Left colon (tissue), 2 donors: ENCODE data around the gene ARHGEF19. TPM values are rescaled to one million over a fixed set of nuclear protein-coding genes. Genes with fewer than 3 reads are reported as not detected.
"Not testable (repeated sequence)": the region's sequence is repeated elsewhere in the genome, so short reads cannot be mapped to it uniquely, and the experiment has no call there.

ENCODE experiments used
- ATAC-seq: fragments of 200-7000 bp; cut with Tn5 transposase; one replicate; pipeline ENCODE4 v1.9.1; 2020; ENCODE audit warnings: mild to moderate bottlenecking, moderate library complexity
- DNase-seq, 2 donors: peaks; one replicate each; pipeline ENCODE4 v3.0.0-alpha.2; 2020
- intact Hi-C, 2 donors: fragments of 100-400 bp; cut with DNase I in 1 of 2; cut with micrococcal nuclease in 1 of 2; formaldehyde crosslinking; loops; one replicate each; pipeline versions ENCODE4 v1.11.2 to v1.14.0; 2022; cut with DNase I, micrococcal nuclease
- total RNA-seq, 2 donors: library from RNA; stranded (reverse); fragmentation: NEBNext Ultra II Directional; extraction: Animal tissue kit (Norgen Biotek cat#: 25700); gene quantifications; one replicate each; pipeline ENCODE4 v1.2.1, GENCODE V29; 2021
- donor health status: DM: no; HTN: no; CAD: no.
- donor health status: DM: yes; HTN: yes; CAD: no.

The ARHGEF19 gene
- total RNA-seq, 2 donors from 2014 or later = 8.0 to 10.6 TPM

DNA sequence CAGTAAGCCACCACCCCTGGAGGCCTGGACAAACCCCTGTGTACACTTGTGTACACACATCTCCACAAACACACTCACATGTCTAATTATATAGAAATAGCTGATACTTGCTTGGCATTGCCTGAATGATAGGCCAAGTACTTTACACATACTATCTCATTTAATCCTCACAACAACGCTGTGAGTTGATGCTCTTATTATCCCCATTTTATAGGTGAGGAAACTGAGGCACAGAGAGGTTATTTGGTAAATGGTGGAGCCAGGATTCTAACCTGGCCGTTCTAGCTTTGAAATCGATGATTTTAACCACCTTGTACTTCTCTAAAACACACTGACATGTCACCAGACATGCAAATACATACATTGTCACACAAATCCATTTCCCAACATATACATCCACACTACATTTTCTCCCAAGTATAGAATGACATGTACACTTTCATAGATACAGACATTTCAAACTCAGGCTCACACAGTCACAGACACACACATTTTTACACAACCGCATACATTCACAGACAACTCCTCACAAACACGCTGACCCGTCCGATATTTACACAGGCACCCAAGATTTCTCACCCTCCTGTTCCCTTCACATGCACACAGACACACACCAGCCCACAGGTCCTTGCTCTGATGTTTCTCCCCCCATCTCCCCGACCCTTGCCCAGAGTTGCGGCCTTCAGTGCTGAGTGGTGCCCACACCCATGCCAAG, 3.2 kb downstream of the ARHGEF19 start:
- DNase-seq = no peak
- intact Hi-C loops = no loop called here
- ATAC-seq = no peak

GRCh38 chr1:16208270-16208987, 4.0 kb downstream of the ARHGEF19 start:
- no peak for ATAC-seq
- intact Hi-C loops = no loop called here

GRCh38 chr1:16207318-16208269, 4.9 kb downstream of the ARHGEF19 start:
- intact Hi-C loops = no loop called here
- DNase-seq = peak in 1 of 2 donors; percentile 45
- ATAC-seq = no peak

More at GRCh38 chr1:16208270-16208987, 4.0 kb downstream of the ARHGEF19 start:
- DNase-seq = peak in 1 of 2 donors; percentile 29

- intact Hi-C loops = no loop called here
- peak; percentile 98 to 99 for DNase-seq
- ATAC-seq = peak; percentile 90
These were observed 5.7 kb downstream of the ARHGEF19 start for GRCh38 chr1:16206547-16207317.

DNA sequence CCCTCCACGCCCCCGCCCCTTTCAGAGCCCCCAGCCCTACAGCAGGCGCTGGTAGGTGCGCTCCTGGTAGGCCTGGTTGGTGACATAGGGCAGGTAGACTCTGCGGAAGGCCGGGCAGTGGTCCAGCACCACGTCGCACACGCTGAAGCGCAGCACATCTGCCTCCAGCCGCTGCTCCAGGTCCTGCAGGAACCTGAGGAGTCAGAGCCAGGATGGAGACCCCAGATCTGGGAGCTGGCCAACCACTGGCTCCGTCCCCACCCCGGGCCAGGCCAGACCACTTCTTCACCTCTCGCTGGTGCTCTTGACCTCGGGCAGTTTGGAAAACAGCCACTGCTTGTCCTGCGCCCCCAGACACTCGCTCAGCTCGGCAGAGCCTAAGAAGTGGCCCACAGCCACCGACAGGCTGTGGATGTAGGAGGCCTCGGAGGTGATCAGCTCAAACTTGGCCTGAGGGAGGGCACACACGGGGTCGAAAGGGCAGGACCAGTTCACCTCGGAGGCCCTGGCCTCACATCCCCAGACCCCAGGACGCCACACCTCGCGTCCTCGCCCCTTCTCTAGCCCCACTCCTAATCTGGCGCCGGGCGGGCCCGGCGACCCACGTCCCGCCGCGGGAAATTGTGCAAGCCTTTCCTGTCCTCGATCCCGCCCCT, 6.4 kb downstream of the ARHGEF19 start:
- no peak for ATAC-seq
- intact Hi-C loops = no loop called here
- DNase-seq = no peak

DNA sequence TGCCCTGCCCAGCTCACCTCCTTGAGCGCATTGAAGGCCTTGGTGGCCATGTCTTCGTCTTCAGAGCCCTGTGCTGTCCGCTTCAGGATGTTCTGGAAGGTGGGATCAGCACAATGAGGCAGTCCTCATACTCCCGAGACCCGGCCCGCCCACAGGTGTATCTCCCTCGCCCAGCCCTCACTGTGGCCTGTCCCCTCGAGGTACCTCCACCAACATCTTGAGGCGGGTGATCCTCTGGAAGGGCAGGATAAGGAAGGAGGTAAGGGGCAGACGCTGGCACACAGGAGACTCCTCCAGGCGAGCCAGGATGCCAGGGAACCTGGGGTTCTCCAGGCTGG, 7.1 kb downstream of the ARHGEF19 start:
- intact Hi-C loops = no loop called here
- ATAC-seq (no peak), DNase-seq (no peak)

GRCh38 chr1:16204634-16205333, 7.7 kb downstream of the ARHGEF19 start:
- ATAC-seq (no peak), DNase-seq (peak in 1 of 2 donors; percentile 48)
- intact Hi-C loops = no loop called here

DNA sequence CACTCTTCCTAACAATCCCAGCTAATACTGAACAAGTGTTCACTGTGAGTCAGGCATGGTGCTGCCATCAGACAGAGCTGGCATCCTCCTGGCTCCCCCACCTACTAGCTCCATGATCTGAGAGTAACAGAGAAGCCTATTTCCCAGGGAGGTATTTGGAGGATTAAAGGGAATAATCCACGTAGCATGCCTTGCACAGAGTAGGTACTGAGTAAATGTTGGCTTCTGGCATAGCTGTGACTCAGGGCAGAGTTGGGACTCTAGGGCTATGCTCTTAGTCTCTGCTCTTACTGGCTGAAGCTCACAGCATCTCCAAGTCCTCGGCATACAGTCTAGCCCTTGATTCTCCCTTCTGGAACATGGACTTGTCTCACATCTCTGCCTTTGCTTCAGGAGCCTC, 8.2 kb downstream of the ARHGEF19 start:
- ATAC-seq = no peak
- intact Hi-C loops = no loop called here
- no peak for DNase-seq

- no peak for ATAC-seq
- DNase-seq = no peak
- intact Hi-C loops = no loop called here
These were observed 8.9 kb downstream of the ARHGEF19 start for GRCh38 chr1:16203550-16203949.

DNA sequence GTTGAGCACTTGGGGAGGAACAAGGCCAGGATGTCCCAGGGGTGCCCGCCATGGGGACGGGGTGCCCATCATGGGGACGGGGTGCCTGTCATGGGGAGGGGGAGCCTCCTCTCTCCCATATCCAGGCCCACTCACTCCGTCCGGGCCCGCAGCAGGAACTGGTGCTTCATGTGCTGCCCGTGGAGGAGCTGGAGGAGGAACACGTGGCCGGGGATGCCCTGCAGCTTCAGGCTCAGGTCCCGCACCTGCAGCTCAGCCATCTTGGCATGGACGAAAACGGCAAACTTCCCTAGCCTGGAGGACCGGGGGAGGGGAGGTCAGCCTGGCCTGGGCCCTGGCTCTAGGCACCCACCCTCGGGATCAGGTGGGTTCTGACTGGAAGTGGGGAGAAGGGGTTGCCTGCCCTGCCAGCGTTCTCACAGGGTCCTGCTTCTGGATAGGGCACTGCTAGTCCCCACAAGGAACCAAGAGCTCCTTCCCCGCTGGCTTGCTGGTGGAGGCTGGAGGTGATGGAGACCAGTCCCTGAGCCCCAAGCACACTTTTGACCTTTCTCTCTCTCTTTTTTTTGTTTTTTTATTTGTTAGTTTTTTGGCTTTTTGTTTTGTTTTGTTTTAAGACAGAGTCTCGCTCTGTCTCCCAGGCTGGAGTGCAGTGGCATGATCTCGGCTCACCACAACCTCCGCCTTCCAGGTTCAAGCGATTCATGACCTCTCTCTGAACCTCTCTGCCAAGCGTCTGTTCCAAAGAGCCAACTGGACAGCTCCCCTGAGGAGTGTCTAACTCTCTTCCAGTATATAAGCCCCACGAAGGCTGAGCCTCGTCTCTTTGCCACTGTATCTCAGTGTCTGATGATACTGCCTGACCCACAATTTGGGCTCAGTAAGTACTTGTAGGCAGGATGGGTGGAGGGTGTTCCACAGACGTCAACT, 9.9 kb downstream of the ARHGEF19 start:
- intact Hi-C loops = no loop called here
- no peak for ATAC-seq
- no peak for DNase-seq

- ATAC-seq = no peak
- DNase-seq = no peak
- intact Hi-C loops = no loop called here
These were observed 12.8 kb downstream of the ARHGEF19 start for GRCh38 chr1:16199700-16200099.

DNA sequence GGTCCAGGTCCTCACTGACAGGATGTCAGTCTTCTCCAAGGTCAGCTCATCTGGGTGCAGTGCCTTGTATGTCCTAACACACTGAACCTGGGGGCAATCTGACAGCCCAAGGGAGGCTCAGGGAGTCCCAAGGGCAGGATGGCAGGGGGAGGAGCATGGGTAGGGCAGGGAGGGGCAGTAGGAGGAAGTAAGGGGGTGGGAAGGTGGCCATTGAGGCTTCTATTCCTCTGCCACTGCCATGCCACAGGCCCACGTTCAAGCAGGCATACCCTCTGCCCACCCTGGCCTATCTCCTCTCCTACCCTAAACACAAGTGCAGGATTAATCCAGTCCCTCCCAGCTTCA, 13.3 kb downstream of the ARHGEF19 start:
- DNase-seq = no peak
- ATAC-seq = peak; percentile 91
- intact Hi-C loops = no loop called here

DNA sequence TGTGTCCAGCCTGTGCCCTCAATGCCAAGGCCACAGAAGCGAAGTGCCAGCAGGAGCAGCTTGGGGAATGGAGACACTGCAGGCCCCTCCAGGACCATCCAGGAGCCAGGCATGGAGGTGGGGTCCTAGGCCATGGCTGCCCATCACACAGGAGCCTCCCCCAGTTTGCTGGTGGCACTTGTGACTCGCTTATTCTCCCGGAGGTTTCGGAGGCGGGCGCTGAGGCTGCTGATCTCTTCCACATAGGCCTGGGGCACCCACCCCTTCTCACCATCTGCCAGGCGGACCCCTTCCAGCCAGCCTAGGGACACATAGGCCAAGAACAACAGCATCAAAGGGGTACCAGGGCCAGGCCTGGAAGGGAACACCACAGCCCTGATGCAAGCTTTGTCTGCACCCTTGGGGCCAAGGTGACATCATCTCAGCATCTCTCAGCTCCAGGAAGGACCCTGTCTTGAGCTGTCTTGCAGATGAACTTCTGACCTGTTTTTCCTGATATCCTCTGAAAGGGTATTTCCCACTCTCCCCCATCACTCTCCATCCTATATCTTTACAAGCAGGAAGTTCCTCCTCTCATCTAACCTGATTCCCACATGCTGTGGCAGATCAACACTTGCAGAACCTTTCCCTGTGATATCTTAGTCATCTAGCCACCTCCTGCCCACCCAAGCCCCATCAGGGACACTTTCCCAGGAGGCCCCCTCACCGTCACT, 13.9 kb downstream of the ARHGEF19 start:
- DNase-seq (no peak), ATAC-seq (no peak)
- intact Hi-C loops = no loop called here

GRCh38 chr1:16196874-16197273, 15.6 kb downstream of the ARHGEF19 start:
- intact Hi-C loops = no loop called here
- no peak for ATAC-seq
- no peak for DNase-seq

DNA sequence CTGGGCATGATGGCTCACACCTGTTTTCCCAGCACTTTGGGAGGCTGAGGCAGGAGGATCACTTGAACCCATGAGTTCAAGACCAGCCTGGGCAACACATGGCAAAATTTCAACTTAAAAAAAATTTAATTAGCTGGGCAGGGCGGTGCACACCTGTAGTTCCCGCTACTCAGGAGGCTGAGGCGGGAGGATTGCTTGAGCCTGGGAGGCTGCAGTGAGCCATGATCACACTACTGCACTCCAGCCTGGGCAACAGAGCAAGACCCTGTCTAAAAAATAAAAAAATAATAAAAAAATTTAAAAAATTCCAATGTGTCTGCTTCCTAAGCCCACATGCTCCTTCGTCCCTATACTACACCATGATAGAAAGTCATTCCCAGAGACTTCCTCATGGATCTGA, 16.3 kb downstream of the ARHGEF19 start:
- ATAC-seq, DNase-seq, intact Hi-C loops: not testable (repeated sequence)

DNA sequence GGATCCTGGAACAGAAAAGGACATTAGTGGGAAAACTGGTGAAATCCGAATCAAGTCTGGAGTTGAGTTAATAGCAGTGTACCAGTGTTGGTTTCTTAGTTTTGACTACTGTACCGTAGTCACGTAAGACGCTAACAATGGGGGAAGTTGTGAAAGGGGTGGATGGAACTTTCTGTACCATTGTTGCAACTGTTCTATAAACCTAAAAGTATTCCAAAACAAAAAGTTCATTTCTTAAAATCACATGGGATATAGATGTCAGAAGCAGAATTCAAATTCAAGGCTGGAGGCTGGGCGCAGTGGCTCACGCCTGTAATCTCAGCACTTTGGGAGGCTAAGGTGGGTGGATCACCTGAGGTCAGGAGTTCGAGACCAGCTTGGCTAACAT, 16.9 kb downstream of the ARHGEF19 start:
- ATAC-seq = no peak
- intact Hi-C loops = no loop called here

More for the DNA sequence above, 16.9 kb downstream of the ARHGEF19 start:
- no peak for DNase-seq
